Measurements from ENCODE around the gene OR1A2.
"Not testable (repeated sequence)": the region's sequence is repeated elsewhere in the genome, so short reads cannot be mapped to it uniquely, and the experiment has no call there.

OR1A2 gene, protein sequence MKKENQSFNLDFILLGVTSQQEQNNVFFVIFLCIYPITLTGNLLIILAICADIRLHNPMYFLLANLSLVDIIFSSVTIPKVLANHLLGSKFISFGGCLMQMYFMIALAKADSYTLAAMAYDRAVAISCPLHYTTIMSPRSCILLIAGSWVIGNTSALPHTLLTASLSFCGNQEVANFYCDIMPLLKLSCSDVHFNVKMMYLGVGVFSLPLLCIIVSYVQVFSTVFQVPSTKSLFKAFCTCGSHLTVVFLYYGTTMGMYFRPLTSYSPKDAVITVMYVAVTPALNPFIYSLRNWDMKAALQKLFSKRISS

DNA sequence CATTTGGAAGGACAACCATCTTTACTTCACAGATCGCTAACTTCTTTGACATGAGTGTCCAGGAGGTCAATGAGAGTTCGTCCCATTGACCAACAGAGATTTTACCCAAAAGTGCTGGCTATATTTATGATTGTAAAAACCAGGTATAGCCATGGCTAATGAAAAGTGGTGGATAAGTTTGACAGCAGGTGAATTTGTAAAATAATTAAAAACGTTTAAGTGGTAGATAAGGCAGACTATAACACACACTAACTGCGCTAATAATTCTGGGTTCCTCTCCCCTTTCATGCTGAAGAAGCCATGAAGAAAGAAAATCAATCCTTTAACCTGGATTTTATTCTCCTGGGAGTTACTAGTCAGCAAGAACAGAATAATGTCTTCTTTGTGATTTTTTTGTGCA is at the start of gene OR1A2:
TSS of gene OR1A2 (plus strand) at position 301 of the 400 bp plus-strand sequence. CDS start at position 301, 0 bp downstream.
- DNase-seq = no peak

DNA sequence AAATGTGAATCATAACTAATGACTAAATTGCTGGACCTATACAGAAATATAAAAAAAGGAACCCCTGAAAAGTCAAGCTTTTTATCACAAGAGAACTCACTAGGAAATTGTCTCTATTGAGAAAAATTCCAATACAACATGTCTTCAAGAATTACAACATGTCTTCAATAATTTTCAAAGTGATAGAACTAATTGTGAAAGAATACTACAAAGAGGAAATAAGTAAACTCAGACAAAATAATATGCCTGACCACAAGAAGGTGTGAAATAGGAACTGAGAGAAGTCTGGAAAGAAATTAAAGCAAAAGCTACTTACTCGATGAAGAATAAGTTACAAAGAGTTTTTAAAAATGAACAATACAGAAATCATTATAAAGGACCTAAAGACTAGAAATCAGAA is 40.1 kb upstream of the OR1A2 start:
- no peak for DNase-seq

GRCh38 chr17:3167574-3167973 is 29.7 kb upstream of the OR1A2 start:
- DNase-seq = no peak

GRCh38 chr17:3189961-3190360 is 7.4 kb upstream of the OR1A2 start:
- DNase-seq = no peak

GRCh38 chr17:3207367-3207766 is 10.0 kb downstream of the OR1A2 start, which contains the start of gene OR1A1:
Gene OR1A1 (plus strand): TSS chr17:3207667. CDS start chr17:3215621, 7,954 bp downstream.
- DNase-seq = no peak

GRCh38 chr17:3208484-3208883 is 11.2 kb downstream of the OR1A2 start:
- no peak for DNase-seq

DNA sequence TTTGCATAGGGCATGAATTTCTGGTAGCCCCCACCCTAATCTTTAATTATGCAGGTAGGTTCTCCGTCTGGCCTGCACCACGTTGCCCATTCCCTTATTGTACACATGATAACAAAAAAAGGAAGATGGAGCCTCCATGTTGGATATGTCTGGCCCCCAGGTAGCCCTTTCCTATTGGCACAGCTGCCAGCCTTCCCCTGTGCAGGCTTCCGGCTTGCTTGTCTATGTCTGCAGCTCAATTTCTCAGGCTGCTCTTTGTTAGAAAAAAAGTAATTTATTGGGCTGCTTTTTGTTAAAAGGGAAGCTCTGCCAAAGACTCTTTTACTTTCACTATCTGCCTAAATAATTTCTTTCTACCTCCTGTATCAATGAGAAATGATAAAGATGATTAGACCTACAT is 15.7 kb downstream of the OR1A2 start:
- no peak for DNase-seq

GRCh38 chr17:3213587-3213986 is 16.3 kb downstream of the OR1A2 start:
- no peak for DNase-seq

GRCh38 chr17:3219978-3220377 is 22.7 kb downstream of the OR1A2 start:
- not testable (repeated sequence) for DNase-seq

DNA sequence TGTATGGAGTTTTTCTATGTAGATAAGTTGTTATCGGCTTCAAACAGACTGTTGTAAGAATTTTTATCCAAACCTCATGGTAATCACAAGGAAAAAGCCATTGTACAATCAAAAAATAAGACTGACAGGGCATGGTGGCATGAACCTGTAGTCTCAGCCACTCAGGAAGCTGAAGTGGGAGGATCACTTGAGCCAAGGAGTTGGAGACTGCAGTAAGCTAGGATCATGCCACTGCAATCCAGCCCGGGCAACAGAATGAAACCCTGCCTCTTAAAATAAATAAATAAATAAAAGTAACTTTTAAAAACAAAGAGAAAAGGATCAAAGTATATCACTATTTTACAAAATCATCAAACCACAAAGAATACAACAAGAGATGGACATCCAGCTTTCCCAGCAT is 24.5 kb downstream of the OR1A2 start:
- no peak for DNase-seq

GRCh38 chr17:3222505-3222904 is 25.2 kb downstream of the OR1A2 start:
- DNase-seq = no peak

- DNase-seq = not testable (repeated sequence)
Observed at GRCh38 chr17:3224721-3225352, 27.5 kb downstream of the OR1A2 start.

DNA sequence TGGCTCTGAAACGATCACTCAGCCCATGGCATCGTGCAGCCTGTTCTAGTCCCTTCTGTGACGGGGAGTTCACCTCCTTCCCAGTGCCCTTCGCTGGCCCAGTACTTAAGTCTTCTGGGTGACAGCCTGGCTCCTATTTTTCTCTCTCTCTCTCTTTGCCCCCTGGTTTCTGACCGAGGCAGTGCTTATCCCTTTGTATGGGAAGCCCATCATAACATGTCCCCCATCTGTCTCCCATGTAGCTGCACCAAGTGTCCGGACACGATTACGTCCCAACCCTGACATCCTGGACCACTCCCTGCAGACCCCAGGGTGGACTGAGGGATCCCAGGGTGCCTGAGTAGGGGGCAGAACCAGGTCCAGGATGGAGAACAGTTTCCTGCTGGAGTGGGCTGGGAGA is 35.0 kb downstream of the OR1A2 start:
- not testable (repeated sequence) for DNase-seq

GRCh38 chr17:3238685-3239084 is 41.4 kb downstream of the OR1A2 start:
- not testable (repeated sequence) for DNase-seq

DNA sequence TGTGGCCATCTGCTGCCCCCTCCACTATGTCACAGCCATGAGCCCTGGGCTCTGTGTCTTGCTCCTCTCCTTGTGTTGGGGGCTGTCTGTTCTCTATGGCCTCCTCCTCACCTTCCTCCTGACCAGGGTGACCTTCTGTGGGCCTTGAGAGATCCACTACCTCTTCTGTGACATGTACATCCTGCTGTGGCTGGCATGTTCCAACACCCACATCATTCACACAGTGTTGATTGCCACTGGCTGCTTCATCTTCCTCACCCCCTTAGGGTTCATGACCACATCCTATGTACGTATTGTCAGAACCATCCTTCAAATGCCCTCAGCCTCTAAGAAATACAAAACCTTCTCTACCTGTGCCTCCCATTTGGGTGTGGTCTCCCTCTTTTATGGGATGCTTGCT is 43.7 kb downstream of the OR1A2 start:
- not testable (repeated sequence) for DNase-seq

- not testable (repeated sequence) for DNase-seq
Observed at GRCh38 chr17:3244841-3245240, 47.5 kb downstream of the OR1A2 start.

Measured in NCI-H510A (cell line).